NCI-H82 (cell line): ENCODE data around the gene SH3BP5.

Experiments used
- DNase-seq: peaks from one replicate; lab custom pipeline; 2025; lab: John Stamatoyannopoulos, UW

The SH3BP5 gene

GRCh38 chr3:15253023-15253697 lies 79.2 kb downstream of the SH3BP5 start:
- DNase-seq, result no peak

DNA sequence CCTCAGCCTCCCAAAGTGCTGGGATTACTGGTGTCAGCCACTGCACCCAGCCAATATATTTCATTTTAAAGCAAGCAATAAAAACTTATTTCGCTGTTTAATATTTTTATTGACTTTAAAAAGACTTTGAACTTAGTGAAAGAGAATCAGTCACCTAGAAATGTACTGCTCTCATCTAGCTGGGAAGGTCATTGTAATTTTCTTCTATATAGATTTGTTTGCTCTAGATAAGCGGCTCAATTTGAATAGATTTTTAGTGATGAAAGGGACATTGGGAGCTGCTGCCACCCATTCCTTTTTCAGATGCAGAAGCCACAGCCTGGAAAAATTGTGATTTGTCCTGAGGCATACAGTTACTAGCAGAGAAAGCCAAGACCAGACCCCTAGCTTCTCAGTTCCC lies 86.2 kb downstream of the SH3BP5 start:
- no peak for DNase-seq

- no peak for DNase-seq
These were observed 88.4 kb downstream of the SH3BP5 start for GRCh38 chr3:15243822-15244482.

- peak; percentile 35 for DNase-seq
These were observed 91.0 kb downstream of the SH3BP5 start for GRCh38 chr3:15241341-15241740.

- no peak for DNase-seq
These were observed 103.1 kb downstream of the SH3BP5 start for GRCh38 chr3:15229262-15229661.

GRCh38 chr3:15228147-15228546 lies 104.2 kb downstream of the SH3BP5 start:
- DNase-seq, result no peak

DNA sequence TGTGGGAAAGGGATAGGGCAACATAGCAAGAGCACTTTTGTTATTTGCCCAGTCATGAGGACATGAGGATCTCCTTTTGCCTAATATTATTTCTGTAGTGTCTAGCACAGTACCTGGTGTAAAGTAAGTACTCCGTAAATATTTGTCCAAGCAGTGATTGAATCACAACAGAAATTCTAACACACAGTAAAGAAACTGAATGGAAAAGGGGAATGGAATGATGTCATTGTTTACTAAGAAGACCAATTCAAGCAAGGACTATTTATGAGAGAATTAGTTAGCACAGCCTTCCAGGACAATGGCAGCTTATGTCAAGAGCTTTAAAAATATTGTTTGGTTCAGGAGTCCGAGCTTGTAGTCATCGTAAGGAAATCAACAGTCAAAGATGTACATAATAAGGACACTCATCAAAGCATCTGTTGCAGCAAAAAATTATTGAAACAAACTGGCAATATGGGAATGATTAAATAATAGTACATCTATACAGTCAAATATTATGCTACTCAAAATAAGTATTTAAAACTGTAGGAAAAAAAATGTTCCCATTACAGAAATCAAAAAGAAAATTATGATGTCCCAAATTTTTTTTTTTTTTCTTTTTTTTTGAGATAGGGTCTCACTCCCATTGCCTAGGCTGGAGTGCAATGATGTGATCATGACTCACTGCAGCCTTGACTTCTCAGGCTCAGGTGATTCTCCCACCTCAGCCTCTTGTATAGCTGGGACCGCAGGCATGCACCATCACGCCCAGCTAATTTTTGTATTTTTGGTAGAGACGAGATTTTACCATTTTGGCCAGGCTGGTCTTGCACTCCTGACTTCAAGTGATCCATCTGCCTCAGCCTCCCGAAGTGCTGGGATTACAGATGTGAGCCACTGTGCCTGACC lies 108.5 kb downstream of the SH3BP5 start:
- no peak for DNase-seq

- DNase-seq, result peak; percentile 71
These were observed 110.7 kb downstream of the SH3BP5 start for GRCh38 chr3:15221574-15222217.

- DNase-seq, result peak; percentile 82
These were observed 111.7 kb downstream of the SH3BP5 start for GRCh38 chr3:15220661-15221060.

DNA sequence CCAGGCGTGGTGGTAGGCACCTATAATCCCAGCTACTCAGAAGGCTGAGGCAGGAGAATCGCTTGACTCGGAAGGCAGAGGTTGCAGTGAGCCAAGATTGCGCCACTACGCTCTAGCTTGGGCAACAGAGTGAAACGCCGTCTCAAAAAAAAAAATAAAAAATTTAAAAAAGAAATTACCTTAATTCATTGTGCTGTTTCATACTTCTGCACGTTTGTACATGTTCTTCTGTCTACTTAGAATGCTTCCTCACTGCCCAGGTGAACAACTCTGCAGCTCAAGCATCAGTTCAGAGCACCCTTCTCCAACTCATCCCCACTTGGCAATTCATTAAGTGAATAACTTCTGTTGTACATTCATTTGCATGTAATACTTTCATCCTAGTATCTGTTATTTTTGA lies 112.3 kb downstream of the SH3BP5 start:
- DNase-seq, result no peak

GRCh38 chr3:15218689-15219088 lies 113.7 kb downstream of the SH3BP5 start:
- no peak for DNase-seq

GRCh38 chr3:15217841-15218267 lies 114.5 kb downstream of the SH3BP5 start:
- no peak for DNase-seq

DNA sequence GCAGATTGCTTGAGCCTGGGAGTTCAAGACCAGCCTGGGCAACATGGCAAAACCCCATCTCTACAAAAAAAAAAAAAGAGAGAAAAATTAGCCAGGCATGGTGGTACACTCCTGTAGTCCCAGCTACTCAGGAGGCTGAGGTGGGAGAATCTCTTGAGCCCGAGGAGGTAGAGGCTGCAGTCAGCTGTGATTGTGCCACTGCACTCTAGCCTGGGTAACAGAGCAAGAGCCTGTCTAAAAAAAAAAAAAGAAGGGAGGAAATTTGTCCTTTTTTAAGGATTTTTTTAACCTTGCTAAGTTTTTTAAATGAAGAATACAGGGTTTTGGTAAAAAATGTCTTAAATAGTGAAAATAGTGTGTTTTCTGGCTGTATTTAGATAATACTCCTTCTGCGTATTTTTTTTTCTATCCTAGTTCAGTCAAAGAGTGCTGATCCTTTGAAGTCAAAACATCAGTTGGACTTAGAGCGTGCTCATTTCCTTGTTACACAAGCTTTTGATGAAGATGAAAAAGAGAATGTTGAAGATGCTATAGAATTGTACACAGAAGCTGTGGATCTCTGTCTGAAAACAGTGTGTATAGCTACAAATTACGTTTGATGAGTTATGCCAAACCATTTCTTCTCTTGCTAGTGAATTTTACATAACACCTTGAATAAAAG lies 115.2 kb downstream of the SH3BP5 start:
- no peak for DNase-seq

DNA sequence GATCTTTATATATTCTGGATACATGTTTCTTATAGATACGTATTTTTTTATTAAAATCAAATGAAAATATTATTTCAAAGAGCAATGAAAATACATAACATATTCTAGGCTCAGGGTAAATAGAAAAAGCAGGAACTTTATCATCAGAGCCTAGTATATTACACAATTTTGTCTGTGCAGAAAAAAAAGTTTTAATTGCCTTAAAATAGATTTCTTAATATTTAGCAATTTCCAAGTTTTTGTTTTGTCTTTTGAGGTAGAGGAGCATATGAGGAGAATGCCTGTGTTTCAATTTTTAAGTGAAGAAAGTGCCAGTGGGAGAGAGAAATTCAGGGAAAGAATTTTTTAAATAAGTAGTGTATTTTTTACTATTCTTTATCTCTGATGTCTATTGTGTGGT lies 115.9 kb downstream of the SH3BP5 start:
- DNase-seq, result no peak

DNA sequence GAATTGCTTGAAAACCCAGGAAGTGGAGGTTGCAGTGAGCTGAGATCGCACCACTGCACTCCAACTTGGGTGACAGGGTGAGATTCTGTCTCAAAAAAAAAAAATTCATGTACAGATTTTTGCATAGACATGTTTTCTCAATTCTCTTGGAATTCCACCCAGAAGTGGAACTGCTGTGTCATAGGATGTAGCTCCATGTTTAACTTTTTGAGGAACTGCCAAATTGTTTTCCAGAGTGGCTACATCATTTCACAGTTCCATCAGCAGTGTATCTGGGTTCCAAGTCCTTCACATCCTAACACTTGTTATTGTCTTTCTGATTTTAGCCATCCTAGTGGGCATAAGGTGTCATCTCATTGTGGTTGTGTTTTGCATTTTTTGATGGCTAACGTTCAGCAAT lies 116.4 kb downstream of the SH3BP5 start:
- no peak for DNase-seq

GRCh38 chr3:15214758-15215157 lies 117.6 kb downstream of the SH3BP5 start:
- DNase-seq, result no peak

DNA sequence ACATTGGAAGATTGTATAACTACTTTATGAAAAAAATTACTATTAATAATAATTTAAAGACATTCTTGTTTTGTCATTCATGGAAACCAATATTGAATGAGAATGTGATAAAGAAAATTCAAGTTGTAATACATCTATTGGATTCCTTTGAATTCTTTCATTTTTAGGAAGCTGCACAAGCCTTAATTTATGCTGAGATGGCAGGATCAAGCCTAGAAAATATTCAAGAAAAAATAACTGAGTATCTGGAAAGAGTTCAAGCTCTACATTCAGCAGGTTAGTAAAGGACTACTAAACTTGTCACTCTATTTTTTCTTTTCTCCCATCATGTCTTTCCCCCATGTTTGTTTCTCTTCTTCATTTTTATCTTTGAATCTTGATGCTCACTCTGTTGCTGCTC lies 120.4 kb downstream of the SH3BP5 start:
- no peak for DNase-seq

DNA sequence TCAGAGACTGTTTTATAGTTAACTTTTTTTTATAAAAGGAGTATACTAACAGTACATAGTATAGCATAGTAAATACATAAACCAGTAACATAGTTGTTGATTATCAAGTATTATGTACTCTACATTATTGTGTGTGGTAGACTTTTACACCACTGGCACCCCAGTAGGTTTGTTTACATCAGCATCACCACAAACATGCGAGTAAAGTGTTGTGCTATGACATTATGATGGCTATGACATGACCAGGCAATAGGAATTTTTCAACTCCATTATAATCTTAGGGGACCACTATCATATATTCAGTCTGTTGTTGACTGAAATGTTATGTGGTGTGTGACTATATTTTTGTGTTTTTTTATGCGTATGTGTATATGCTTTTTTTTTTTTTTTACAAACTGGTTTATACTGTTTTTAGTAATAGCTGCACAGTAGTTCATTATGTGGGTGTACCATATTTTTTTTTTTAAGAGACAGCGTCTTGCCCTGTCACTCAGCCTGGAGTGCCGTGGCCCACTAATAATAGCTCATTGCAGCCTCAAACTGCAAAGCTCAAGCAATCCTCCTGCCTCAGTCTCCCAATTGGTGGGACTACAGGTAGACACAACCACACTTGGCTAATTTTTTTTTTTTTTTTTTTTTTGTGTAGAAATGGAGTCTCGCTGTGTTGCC lies 124.4 kb downstream of the SH3BP5 start:
- DNase-seq, result no peak

DNA sequence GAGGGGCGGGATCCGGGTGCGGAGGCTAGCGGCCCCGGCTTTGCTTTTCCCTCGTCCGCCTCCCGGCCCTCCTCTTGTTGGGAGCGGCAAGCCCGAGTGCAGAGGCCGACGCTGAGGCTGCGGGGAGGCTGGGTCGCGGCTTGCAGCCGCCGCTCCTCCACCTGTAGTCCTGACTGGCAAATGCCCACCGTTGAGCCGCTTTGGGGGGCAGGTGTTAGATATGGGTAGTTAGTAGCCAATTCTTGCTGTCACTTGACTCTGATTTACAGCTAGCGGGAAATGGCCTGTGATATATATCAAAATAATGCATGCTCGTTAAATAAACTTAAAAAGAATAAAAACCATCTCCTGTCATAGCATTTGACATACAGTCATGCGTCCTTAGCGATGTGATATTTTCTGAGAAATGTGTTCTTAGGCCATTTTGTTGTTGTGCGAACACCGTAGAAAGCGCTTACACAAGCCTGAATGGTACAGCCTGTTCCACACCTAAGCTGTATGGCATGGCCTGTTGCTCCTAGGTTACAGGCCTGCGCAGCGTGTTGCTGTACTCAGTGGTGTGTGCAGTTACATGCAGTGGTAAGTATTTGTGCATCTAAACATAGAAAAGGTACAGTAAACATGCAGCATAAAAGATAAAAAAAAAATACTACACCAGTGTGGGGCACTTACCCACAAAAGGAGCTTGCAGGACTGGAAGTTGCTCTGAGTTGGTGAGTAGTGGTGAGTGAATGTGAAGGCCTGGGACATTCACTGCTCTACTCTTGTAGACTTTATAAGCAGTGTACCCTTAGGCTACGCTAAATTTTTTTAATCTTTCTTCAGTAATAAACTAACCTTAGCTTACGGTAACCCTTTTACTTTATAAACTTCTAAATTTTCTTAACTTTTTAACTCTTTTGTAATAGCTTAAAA lies 125.5 kb downstream of the SH3BP5 start:
- DNase-seq, result no peak
